ENCODE measurements around the gene FRMD1. TPM values are rescaled to one million over a fixed set of nuclear protein-coding genes. Genes with fewer than 3 reads are reported as not detected.

FRMD1 gene
- polyA plus RNA-seq, 4 donors: 13.5 to 20.5 (median 20.3) TPM

- no peak for DNase-seq (ENCODE audit: low read depth in 4 of 4, low spot score in 3 of 4)
These were observed 34.2 kb upstream of the FRMD1 start for GRCh38 chr6:168113226-168113625.

GRCh38 chr6:168111911-168112310, 32.9 kb upstream of the FRMD1 start:
- no peak for DNase-seq (ENCODE audit: low read depth in 4 of 4, low spot score in 3 of 4)

GRCh38 chr6:168110437-168110836, 31.4 kb upstream of the FRMD1 start:
- DNase-seq (ENCODE audit: low read depth in 4 of 4, low spot score in 3 of 4): no peak

GRCh38 chr6:168109171-168109570, 30.2 kb upstream of the FRMD1 start:
- DNase-seq (ENCODE audit: low read depth in 4 of 4, low spot score in 3 of 4): no peak

GRCh38 chr6:168107191-168107983, 28.4 kb upstream of the FRMD1 start:
- no peak for DNase-seq (ENCODE audit: low read depth in 4 of 4, low spot score in 3 of 4)

- no peak for DNase-seq (ENCODE audit: low read depth in 4 of 4, low spot score in 3 of 4)
These were observed 27.6 kb upstream of the FRMD1 start for GRCh38 chr6:168106633-168107005.

GRCh38 chr6:168105813-168106632, 27.0 kb upstream of the FRMD1 start:
- no peak for DNase-seq (ENCODE audit: low read depth in 4 of 4, low spot score in 3 of 4)

- DNase-seq (ENCODE audit: low read depth in 4 of 4, low spot score in 3 of 4): no peak
These were observed 25.6 kb upstream of the FRMD1 start for GRCh38 chr6:168104636-168105035.

GRCh38 chr6:168103050-168103830, 24.2 kb upstream of the FRMD1 start:
- DNase-seq (ENCODE audit: low read depth in 4 of 4, low spot score in 3 of 4): no peak

GRCh38 chr6:168102315-168102985, 23.4 kb upstream of the FRMD1 start:
- DNase-seq (ENCODE audit: low read depth in 4 of 4, low spot score in 3 of 4): no peak

GRCh38 chr6:168101590-168102314, 22.7 kb upstream of the FRMD1 start:
- no peak for DNase-seq (ENCODE audit: low read depth in 4 of 4, low spot score in 3 of 4)

GRCh38 chr6:168100803-168101589, 22.0 kb upstream of the FRMD1 start:
- no peak for DNase-seq (ENCODE audit: low read depth in 4 of 4, low spot score in 3 of 4)

GRCh38 chr6:168100011-168100802, 21.2 kb upstream of the FRMD1 start:
- no peak for DNase-seq (ENCODE audit: low read depth in 4 of 4, low spot score in 3 of 4)

GRCh38 chr6:168099201-168100010, 20.4 kb upstream of the FRMD1 start:
- DNase-seq (ENCODE audit: low read depth in 4 of 4, low spot score in 3 of 4): no peak

- DNase-seq (ENCODE audit: low read depth in 4 of 4, low spot score in 3 of 4): no peak
These were observed 19.4 kb upstream of the FRMD1 start for GRCh38 chr6:168098431-168098861.

GRCh38 chr6:168097621-168098430, 18.8 kb upstream of the FRMD1 start:
- DNase-seq (ENCODE audit: low read depth in 4 of 4, low spot score in 3 of 4): no peak

GRCh38 chr6:168097221-168097620, 18.2 kb upstream of the FRMD1 start:
- DNase-seq (ENCODE audit: low read depth in 4 of 4, low spot score in 3 of 4): no peak
